HG03108 (cell line): ENCODE data around the gene DSCAML1.

Experiments
- ATAC-seq: cut with Tn5 transposase; IDR thresholded peaks from one replicate; pipeline ENCODE4 v1.9.1; 2021; ENCODE audit warnings: moderate library complexity; ENCODE audit not compliant: unreplicated experiment

Gene DSCAML1

DNA sequence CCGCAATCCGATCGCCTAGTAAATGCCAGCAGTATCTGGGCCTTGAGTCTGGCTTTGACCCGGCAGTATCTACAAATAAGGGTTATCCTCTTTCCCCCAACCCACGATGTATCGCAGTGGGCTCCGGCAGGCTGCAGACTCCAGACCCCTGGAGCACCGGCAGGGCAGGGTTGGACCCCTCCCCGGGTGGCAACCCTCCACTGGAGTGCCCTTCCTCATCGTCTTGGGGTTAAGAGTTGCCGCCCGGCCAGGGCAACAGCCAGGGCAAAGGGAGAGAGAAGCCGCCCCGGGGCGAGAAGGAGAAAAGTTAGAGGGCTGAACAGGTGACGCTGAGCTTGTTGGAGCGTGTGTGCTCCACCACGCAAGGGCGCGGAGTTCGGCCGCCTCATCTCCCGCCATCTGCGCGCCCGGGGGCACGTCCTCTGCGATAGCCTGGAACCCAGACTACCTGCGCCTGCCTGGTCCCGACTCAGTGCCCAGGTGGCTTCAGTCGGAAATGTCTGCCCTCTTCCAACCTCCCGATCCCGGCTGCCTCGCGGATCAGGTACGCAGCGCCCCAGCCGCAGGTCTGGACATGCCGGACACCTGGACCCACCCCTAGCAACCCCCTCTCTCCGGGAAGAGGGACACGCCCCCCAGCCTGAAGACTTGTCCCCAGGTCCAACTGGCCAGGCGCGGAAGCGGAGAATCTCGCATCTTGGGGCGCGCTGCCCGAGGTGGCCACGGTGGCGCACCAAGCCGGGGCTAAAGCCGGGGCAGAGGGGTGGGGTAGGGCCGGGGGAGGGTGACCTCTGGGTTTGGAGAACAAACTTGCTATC is 1.2 kb downstream of the DSCAML1 start:
- ATAC-seq, result no peak

DNA sequence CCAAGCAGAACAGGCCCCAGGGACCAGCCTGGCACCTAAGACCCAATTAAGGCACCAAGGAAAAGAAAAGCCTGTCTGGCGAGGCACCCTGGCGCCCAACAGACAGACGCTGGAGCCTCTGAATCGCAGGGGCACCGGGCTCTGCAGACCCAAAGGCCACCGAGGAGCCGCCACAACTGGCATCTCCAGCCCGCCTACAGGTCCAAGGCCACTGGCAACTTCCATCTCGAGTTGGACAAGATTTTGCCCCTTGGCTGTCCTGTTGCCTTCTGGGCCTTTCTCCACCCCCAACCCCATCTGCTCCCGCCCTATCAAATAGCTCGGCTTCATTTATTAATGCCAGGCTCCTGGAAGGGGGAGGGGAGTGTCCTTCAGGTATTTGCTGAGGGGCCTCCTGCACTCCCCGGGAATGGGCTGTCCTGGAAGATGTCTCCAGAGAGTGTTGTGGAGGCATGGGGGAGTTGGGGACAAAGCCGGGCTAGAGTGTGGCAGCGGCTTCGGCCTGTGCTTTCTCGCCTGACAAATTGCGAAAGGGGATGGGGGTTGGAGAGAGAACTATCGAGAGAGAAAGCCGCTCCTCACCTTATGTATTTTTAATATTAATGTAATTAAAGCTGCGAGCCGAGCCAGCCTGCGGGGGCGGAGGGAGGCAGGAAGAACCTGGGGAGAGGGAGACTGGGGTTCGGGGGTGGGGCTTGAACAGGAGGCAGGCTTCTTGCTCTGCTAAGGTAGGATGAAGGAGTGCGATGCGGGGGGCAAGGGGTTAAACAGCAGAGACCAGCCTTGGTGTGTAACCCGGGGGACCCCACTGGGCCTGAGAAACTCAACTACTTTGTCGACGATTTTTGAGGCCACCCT is 2.0 kb downstream of the DSCAML1 start:
- no peak for ATAC-seq

DNA sequence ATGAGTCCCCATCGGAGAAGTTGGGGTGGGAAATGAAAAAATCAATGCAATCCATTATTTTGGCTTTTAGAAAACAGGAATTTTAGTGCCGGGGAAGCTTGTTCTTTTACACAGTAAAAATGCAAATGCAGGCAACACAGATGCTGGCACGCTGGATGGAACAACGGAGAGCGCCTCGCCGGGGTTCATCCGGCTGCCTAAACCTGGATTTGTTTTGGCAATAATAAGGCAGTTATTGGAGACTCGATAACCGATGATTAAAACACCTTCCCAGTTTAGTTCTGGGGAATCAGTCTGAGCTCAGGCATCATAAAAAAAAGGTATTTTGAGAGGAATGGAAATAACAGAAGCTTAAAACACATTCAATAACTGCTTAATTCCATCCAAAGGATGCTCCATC is 2.9 kb downstream of the DSCAML1 start:
- no peak for ATAC-seq

DNA sequence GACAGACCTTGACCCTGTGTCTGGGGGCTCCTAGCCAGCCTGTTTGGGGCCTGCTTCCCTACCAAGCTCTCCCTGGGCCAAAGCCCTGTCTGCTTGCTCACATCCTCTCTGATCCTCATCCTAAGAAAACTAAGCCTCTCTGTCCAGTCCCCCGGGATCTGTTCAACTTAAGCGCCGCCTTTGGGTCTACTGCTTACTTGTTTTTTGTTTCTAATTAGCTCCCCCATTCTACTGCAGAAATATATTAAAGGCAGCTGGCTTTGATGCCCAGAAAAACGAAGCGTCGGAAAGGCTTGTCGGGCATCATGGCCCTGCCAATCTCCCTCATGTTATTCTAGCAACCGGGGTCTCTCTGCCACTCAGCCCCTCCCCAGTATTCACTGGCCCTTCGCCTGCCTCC is 3.4 kb downstream of the DSCAML1 start:
- ATAC-seq, result no peak

DNA sequence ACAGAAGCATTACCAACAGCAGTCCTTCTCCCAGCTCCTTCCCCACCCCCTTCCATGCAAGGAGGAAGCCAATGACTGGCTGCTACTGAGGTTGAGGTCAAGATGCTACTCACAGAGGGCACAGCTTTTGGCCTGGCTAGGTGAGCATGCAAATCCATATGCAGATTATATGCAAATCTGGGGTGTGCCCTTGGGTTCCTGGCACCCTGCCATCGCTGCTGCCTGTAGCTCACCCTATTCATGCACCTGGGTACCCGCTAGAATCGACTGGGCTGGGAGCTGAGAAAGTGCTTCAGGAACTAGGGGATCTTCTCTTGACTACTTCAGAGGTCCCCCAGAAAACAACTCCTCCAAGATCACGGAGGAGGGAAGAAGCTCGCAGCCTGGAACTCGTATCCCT is 4.0 kb downstream of the DSCAML1 start:
- no peak for ATAC-seq

DNA sequence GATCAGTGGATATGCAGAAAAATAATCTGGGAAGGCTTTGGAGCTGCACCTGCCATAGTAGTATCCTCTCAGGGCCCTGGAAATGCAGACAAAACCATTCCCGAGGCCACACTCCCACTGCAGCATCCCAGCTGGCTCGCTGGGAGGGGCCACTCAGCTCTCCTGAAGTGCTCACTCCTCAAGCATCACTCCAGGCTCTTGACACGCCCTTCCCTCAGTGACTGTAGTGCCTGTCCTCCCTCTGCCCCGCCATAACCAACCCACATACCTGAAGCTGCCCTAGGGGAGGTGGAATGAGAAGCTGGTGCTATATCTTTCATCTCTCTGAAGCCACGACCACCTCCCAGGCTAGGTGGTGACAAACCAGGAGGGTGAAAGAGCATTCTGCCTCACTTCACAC is 4.8 kb downstream of the DSCAML1 start:
- ATAC-seq, result no peak

DNA sequence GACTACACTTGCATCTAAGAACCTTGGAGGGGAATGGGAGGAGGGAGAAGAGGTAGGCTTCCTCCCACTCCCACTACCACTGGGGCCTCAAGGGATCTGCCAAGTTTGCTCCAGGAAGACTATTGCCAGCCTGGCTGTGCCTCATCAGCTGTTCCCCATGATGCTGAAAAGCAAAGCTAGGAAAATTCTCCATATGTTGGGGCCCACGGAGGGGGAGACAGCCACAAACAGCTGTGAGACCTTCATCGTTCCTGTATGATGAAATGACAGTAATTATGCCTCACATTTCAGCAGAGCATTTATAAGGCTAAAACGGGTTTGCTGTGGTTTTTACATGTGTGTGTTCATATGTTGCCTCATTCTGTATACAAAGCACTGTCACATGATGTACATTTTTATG is 6.7 kb downstream of the DSCAML1 start:
- no peak for ATAC-seq

DNA sequence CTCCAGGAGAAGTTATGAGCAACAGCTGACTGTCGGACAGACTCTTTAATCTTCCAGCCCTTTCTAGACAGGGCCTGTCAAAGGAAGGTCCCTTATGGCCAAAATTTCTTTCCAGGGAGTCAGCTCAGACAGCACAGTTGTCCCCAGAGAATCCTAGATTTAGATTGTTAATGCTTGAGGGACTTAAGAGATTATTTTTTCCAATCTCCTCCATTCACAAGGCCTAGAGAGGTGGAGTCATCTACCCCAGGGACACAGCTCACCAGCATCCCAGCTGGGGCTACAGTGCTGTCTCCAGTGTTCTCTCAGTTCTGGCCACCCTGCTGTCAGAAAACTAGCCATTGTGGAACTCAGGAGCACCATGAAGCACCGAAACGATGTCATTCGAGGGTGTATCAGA is 7.8 kb downstream of the DSCAML1 start:
- no peak for ATAC-seq

DNA sequence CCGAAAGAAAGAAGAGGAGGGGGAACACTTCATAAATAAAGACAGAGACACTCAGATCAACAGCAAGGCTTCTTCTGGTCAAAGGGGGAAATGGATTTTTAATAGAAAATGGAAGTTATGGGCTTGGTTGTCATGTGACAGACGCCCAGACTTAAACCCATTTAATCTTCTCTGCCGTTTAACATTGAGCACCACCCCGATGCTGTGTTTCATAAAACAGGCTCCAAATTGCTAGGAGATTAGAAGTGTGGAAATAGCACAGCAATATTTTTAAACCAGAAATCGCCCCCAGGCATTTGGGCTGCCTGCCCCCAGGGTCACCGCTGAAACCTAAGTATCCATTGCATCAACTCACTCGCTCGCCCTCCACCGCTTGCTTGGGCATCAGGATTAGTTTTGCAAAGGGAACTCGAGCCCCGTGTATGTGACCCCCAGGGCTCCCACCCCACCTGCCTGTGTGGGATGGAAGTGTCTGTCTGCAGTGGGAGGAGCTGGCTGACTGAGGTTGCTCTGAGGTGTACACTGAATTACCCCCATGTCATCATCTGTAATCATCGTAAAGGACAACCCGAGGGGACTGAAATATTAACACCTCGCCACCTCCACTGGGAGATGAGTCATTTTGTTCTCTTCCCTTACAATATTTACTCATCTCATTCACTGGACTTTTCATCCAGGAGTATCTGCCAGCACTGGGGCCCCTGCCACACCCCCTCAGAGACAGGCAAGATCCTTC is 10.7 kb downstream of the DSCAML1 start:
- ATAC-seq, result no peak

DNA sequence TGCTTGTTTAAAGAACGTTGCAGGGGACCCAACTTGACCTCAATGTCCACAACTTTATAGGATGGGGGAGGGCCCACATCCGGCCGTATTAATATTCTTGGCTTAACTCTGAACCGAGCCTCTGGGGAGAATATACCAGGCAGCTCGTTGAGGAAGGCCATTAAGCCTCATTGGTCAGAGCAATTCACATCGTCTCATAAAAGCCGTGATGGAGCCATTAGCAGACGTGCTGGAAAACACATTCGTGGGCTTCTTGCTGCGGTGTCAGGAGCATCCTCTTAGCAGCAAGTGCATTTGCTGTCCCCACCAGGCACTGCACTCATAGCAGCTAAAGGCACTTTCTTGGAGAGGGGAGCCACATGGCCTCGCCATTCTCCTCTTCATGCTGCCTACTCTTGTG is 14.9 kb downstream of the DSCAML1 start:
- no peak for ATAC-seq

DNA sequence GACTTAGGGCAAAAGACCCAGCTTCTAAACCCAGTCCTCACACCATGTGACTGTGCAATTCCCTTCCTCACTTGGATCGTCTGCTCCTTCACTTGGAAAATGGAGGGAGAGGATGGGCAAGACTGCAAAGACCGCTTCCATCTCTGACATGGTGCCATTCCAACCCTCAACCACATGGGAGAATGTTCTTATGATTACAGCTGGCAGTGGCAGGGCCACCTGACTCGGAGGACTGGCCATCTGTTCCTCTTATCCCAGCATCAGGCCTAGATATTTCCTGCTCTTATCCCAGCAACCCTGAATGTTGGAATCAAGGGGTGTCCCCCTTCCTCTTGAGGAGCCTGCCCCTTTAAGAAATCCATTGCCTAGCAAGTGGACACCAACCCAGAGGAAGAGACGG is 15.4 kb downstream of the DSCAML1 start:
- no peak for ATAC-seq

DNA sequence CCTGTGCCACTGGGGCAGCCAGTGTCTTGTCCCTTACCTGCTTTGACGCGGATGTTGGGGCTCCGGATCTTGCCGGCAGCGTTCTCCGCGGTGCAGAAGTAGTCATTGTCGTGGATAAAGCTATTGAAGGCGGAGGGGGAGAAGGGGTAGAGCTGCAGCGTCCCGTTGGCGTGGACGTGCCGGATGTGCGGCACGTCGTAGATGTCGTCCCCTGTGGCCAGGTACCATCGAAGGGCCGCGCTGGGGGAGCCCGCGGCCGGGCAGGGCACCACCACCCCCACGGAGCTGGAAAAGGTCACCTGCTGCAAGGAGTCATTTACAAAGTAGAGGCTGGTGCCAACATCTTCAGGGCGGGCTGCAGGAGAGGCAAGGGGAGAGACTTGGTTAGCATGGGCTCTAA is 16.6 kb downstream of the DSCAML1 start:
- no peak for ATAC-seq

DNA sequence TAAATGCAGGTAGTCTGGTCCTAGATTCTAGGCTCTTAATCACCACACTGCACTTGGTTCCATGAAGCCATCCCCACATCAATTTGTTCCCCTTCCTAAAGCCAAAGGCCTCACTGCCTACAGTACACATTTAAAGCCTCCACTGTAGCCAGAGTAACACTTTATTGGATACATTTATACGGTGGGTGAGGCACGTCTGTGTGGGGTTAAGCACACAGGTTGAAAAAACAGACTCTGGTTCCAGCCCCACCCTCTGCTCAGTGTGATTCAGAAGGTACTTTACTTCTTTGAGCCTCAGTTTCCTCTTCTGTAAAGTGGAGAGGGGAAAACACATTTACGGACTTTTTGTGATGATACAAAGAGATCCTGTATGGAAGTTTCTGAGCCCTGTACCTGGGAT is 22.5 kb downstream of the DSCAML1 start:
- no peak for ATAC-seq

DNA sequence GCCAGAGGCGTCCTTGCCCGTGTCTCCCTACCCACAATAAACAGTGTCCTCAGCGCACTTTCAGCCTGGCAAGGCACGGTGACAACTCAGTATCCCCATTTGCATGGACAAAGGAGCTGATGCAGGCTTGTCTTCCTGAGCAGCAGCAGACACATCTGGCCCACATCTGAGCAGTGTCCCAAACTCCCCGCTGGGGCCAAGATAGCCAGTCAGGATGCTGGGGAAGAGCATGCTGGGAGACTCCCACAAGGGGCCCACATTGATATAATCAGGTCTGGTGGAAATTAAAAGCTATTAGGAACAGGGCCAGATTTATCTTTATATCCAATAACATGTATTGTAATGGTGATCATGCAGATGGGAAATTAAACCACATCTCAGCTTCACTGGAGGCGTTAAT is 24.7 kb downstream of the DSCAML1 start:
- ATAC-seq, result no peak

DNA sequence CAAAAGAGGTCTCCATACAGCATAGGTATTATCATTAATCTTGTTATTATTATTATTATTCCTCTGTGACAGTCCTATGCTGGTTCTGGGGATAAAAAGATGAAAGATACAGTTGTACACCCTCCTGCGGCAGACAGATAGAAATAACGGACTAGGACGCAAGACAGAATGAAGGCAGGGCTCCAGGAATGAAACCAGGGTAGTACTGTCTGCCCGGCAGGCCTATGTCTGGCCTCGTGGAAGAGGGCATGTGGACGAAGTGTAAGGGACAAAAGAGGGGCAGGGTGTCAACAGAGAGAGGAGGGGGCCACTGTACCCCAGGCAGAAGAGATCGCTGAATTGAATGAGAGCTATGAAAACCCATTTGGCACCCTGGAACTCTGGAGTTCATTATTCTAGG is 25.2 kb downstream of the DSCAML1 start:
- ATAC-seq, result no peak

DNA sequence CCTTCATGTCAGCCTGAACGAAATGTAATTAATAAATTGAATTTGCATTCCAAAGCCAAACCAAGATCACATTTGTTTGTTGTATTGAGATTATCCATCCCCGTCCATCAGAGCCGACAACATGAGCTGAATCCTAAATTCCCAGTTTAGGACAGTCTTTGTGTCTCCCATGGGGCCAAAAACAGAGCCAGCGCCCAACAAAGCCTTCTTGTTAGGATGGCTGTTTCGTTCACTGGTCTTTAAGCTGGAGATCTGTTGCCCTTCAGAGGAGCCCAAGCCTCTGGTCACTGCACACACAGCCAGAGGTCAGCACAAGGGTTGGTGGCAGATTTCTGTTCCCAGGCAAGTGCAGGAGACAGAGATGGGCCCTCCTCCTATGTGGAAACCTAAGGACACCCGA is 25.8 kb downstream of the DSCAML1 start:
- no peak for ATAC-seq

DNA sequence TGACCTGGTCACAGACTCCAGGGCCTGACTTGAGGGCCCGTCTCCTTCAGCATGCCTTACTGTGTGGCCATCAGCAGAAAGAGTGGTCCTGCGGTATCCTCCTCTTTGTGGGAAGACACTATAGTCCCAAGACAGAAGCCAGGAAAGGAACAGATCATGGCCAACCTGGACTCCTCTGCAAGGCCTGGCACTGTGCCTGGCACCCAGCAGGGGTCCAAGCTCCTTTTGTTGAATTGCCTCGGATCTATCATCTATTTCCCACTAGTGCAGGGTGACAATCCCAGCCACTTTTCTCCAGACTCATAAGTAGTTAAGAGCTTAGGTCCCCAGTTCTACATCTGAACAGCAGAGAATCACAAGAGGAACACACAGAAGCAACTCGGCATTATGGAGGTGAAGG is 27.0 kb downstream of the DSCAML1 start:
- no peak for ATAC-seq

DNA sequence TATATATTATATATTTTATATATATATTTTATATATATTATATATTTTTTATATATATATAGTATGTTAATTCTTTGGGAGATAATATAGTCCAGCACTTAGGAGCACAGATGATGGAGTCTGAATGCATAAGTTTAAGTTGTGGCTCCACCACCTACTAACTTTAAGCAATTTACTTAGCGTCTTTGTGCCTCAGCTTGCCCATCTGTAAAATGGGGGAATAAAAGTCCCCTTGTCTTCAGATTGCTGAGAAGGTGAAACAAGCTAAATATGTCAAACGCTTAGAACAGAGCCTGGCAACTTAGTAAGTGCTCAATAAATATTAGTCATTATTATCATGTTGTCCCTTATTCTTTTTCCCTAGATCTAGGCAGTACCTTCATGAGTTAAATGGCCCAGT is 27.5 kb downstream of the DSCAML1 start:
- no peak for ATAC-seq

DNA sequence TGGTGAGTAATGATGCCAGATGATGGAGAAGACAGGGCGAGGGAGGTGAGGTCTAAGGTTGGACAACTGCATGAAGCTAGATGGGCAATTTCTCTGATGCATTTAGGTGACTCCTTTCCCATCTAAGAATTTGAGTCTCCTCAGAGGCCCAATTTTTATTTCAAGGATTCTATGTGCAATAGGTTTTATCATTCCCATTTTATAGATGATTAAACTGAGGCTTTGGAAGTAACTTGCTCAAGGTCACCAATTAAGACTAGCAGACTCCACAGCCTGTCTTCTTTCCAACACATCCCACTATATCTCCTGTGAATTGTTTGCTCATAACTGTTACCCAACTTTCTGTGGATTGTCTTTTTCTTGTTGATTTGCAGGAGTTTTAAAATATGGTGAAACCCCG is 28.5 kb downstream of the DSCAML1 start:
- ATAC-seq, result no peak

DNA sequence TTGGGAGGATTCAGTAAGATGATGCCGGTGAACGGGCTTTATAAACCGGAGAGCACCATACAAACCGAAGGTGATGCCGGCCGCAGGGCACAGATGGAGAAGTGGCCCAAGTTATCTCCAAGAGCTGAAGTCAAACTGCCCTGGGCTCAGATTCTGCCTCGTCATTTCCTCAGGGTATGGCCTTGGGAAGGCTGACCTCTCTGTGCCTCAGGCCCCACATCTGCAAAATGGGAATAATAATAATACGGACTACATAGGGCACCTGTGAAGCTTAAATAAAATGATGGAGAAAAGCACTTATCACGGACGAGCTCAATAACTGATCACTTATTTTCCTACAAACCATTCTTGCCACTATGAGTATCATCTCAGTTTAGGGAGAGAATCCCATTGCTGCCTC is 29.9 kb downstream of the DSCAML1 start:
- no peak for ATAC-seq

DNA sequence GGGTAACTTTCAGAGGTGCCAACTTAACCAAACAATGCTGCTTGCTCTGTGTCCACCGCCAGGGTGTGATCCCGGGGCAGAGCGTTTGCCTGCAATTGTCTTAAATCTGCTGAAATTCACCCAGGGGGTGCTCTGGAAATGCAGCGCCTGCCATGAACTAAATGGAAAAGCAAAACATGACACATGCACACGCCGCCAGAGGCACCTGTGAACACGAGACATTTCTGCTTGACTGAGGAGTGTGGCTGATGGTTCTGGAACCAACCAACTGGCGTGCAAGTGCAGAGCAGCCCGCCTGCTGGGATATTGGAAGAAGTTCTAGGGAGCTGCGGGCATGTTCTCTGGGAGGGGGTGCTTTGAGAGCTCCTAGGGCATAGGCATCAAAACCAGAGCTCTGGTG is 30.4 kb downstream of the DSCAML1 start:
- no peak for ATAC-seq

DNA sequence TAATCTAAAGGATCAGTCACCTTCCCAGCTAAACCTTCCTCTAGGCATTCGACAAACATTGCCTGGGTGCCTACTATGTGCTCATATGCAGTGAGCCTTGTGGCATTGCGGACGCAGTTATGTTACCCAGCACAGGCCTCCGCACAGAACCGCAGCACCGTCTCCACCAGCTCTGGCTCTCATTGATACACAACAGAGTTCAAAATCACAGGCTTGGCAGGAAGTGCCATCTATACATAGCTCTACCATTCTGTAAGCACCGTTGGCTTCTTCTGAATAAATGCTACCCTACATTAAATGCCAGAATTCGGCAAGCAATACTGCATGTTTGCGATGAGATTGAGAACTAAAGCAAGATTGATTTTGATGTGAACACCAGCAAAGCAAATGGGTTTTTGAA is 31.0 kb downstream of the DSCAML1 start:
- ATAC-seq, result no peak
